ENCODE data around the gene CCDC92.

GRCh38 chr12:123906711-123907420 is 65.8 kb downstream of the CCDC92 start:
- no peak for TF ChIP-seq CTCF (IDR thresholded peaks at IDR 0.05; ENCODE audit: poor library complexity)
- no peak for TF ChIP-seq EZH2 (IDR thresholded peaks at IDR 0.05; ENCODE audit: borderline replicate concordance)
- TF ChIP-seq EZH2phosphoT487 (IDR thresholded peaks at IDR 0.05; ENCODE audit: low read depth, severe bottlenecking, unreplicated experiment): no peak

Data from hepatocyte (in vitro differentiated cells).